ENCODE measurements around the gene LUC7L.
"Not testable (repeated sequence)": the region's sequence is repeated elsewhere in the genome, so short reads cannot be mapped to it uniquely, and the experiment has no call there.

The LUC7L gene

GRCh38 chr16:164134-164823, 65.0 kb downstream of the LUC7L start:
- DNase-seq: not testable (repeated sequence)

- not testable (repeated sequence) for DNase-seq
These were observed 65.6 kb downstream of the LUC7L start for GRCh38 chr16:163696-164095.

- DNase-seq: not testable (repeated sequence)
These were observed 66.1 kb downstream of the LUC7L start for GRCh38 chr16:163139-163538.

- DNase-seq: no peak
These were observed 66.8 kb downstream of the LUC7L start for GRCh38 chr16:162271-162991.

GRCh38 chr16:160691-161190, 68.5 kb downstream of the LUC7L start:
- DNase-seq: no peak

GRCh38 chr16:160242-160641, 69.0 kb downstream of the LUC7L start:
- not testable (repeated sequence) for DNase-seq

GRCh38 chr16:159136-159849, 70.0 kb downstream of the LUC7L start:
- no peak for DNase-seq

GRCh38 chr16:155031-155398, 74.2 kb downstream of the LUC7L start:
- no peak for DNase-seq

GRCh38 chr16:154217-155030, 74.8 kb downstream of the LUC7L start:
- DNase-seq: no peak

- DNase-seq: not testable (repeated sequence)
These were observed 75.6 kb downstream of the LUC7L start for GRCh38 chr16:153550-154216.

GRCh38 chr16:153129-153521, 76.1 kb downstream of the LUC7L start:
- DNase-seq: not testable (repeated sequence)

GRCh38 chr16:152141-153128, 76.8 kb downstream of the LUC7L start, which contains the start of gene HBZ:
TSS of gene HBZ (plus strand) at chr16:152644. CDS start at chr16:152910, 266 bp downstream.
- DNase-seq: no peak

GRCh38 chr16:149024-149660, 80.1 kb downstream of the LUC7L start:
- no peak for DNase-seq

- DNase-seq: no peak
These were observed 82.6 kb downstream of the LUC7L start for GRCh38 chr16:146646-147045.

- no peak for DNase-seq
These were observed 84.4 kb downstream of the LUC7L start for GRCh38 chr16:144797-145252.

- no peak for DNase-seq
These were observed 85.8 kb downstream of the LUC7L start for GRCh38 chr16:143456-143855.

GRCh38 chr16:143047-143446, 86.2 kb downstream of the LUC7L start:
- no peak for DNase-seq

- DNase-seq: no peak
These were observed 86.8 kb downstream of the LUC7L start for GRCh38 chr16:142405-142967.

GRCh38 chr16:140175-140857, 88.9 kb downstream of the LUC7L start:
- no peak for DNase-seq
